Osteoblast (primary cell): ENCODE measurements around the gene DMAC2L. TPM values are rescaled to one million over a fixed set of nuclear protein-coding genes. Genes with fewer than 3 reads are reported as not detected.

ENCODE experiments used
- DNase-seq: peaks from one replicate; pipeline ENCODE4 v3.0.0; 2011; ENCODE audit warnings: low spot score, mixed read lengths; ENCODE audit not compliant: insufficient read length; ENCODE audit errors: missing footprints
- H2AFZ ChIP-seq: 2 replicates; pipeline ENCODE4 v1.6.0; 2011; ENCODE audit warnings: mild to moderate bottlenecking, low read length
- H3K27ac ChIP-seq: 2 replicates; pipeline ENCODE4 v1.5.1; 2011; ENCODE audit warnings: mild to moderate bottlenecking, low read depth, low read length, moderate library complexity
- H3K27me3 ChIP-seq: 2 replicates; pipeline ENCODE4 v1.6.0; 2012; ENCODE audit warnings: mild to moderate bottlenecking, control low read depth, inconsistent platforms, low read length, moderate library complexity; ENCODE audit not compliant: insufficient read depth
- H3K36me3 ChIP-seq: 2 replicates; pipeline ENCODE4 v1.5.1; 2011; ENCODE audit warnings: mild to moderate bottlenecking, low read length, control low read depth, moderate library complexity; ENCODE audit not compliant: insufficient read depth
- H3K4me1 ChIP-seq: 2 replicates; pipeline ENCODE4 v1.5.1; 2011; ENCODE audit warnings: mild to moderate bottlenecking, low read length, control low read depth, moderate library complexity; ENCODE audit not compliant: insufficient read depth
- H3K4me2 ChIP-seq: 2 replicates; pipeline ENCODE4 v1.6.0; 2011; ENCODE audit warnings: mild to moderate bottlenecking, low read length; ENCODE audit not compliant: insufficient read depth
- H3K4me3 ChIP-seq: fragments of 200-600 bp; sonication (generic); 3 replicates; pipeline ENCODE4 v1.5.1; 2012; ENCODE audit warnings: mild to moderate bottlenecking, low read length, inconsistent platforms; ENCODE audit not compliant: insufficient read depth
- H3K79me2 ChIP-seq: 2 replicates; pipeline ENCODE4 v1.6.0; 2012; ENCODE audit warnings: mild to moderate bottlenecking, low read length, control low read depth, inconsistent platforms; ENCODE audit not compliant: insufficient read depth
- H3K9me3 ChIP-seq: 2 replicates; pipeline ENCODE4 v1.5.1; 2011; ENCODE audit warnings: low read depth, low read length, control low read depth
- H4K20me1 ChIP-seq: 2 replicates; pipeline ENCODE4 v1.6.0; 2012; ENCODE audit warnings: mild to moderate bottlenecking, low read length, control low read depth; ENCODE audit not compliant: insufficient read depth
- small RNA-seq: library from RNA; depleted of rRNA; stranded (forward); fragments of <200 nt; gene quantifications from one replicate; pipeline ENCODE3, GENCODE V24; 2012
- total RNA-seq: library from RNA; depleted of rRNA; stranded (reverse); fragments of >200 nt; gene quantifications from 2 replicates; pipeline ENCODE4 v1.2.3, GENCODE V29; 2012
- TF ChIP-seq, protein P1 (sequence below): IDR thresholded peaks from 2 replicates; pipeline ENCODE4 v1.5.1; 2011; ENCODE audit warnings: mild to moderate bottlenecking, low read depth, low read length, moderate library complexity; ENCODE audit errors: extremely low read depth

Gene DMAC2L
- total RNA-seq, 1 donor: 7.2 TPM

DNA sequence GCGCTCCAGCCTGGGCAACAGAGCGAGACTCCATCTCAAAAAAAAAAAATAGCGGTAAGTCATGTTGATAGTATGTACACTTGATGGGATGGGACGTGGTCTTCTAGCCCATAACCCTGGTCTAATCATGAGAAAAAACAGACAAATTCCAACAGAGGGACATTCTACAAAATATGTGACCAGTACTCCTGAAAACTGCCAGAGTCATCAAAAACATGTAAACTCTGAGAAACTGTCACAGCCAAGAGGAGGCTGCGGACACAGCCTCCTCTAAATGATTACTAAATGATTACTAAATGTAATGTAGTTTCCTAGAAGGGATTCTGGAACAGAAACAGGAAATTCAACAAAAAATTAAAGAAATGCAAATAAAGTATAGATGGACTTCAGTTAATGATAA, 63.6 kb downstream of the DMAC2L start:
- no peaks in the 10 kb centered on the region for H3K27me3 ChIP-seq
- no peaks in the 10 kb centered on the region for H3K9me3 ChIP-seq
- no peaks in the 10 kb centered on the region for H4K20me1 ChIP-seq
- no peak for DNase-seq
- no peaks in the 10 kb centered on the region for H3K36me3 ChIP-seq
- no peak overlapping the region for H3K27ac ChIP-seq
- H3K4me3 ChIP-seq: no peak overlapping the region
- no peaks in the 10 kb centered on the region for H3K4me1 ChIP-seq
- TF ChIP-seq, protein P1, sequence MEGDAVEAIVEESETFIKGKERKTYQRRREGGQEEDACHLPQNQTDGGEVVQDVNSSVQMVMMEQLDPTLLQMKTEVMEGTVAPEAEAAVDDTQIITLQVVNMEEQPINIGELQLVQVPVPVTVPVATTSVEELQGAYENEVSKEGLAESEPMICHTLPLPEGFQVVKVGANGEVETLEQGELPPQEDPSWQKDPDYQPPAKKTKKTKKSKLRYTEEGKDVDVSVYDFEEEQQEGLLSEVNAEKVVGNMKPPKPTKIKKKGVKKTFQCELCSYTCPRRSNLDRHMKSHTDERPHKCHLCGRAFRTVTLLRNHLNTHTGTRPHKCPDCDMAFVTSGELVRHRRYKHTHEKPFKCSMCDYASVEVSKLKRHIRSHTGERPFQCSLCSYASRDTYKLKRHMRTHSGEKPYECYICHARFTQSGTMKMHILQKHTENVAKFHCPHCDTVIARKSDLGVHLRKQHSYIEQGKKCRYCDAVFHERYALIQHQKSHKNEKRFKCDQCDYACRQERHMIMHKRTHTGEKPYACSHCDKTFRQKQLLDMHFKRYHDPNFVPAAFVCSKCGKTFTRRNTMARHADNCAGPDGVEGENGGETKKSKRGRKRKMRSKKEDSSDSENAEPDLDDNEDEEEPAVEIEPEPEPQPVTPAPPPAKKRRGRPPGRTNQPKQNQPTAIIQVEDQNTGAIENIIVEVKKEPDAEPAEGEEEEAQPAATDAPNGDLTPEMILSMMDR: no peak
- no peak overlapping the region for H2AFZ ChIP-seq
- no peak overlapping the region for H3K4me2 ChIP-seq
- no peaks in the 10 kb centered on the region for H3K79me2 ChIP-seq

Small RNAs within 50 kb of the gene (small RNA-seq; reads per million reads assigned to genes)
- gene MIR4504: 0.30 reads per million

Other genes starting within 250 kb of the DMAC2L start
- 5.4 and 5.6 TPM in 2 replicates for gene VCPKMT, start 195.8 kb upstream of the DMAC2L start, total RNA-seq
- 29.7 and 30.6 TPM in 2 replicates for gene SOS2, start 80.7 kb upstream of the DMAC2L start, total RNA-seq
- 3.2 and 3.6 TPM in 2 replicates for gene L2HGDH, start 95 bp upstream of the DMAC2L start, total RNA-seq
- gene CDKL1, start 84.6 kb downstream of the DMAC2L start, total RNA-seq: 4.7 and 10.5 TPM in 2 replicates
- 105 and 134 TPM in 2 replicates for gene MAP4K5, start 220.2 kb downstream of the DMAC2L start, total RNA-seq
- gene ATL1, start 247.8 kb downstream of the DMAC2L start, total RNA-seq: 6.5 and 8.5 TPM in 2 replicates